Tibial artery (tissue), 4 donors: Measurements from ENCODE around the gene FAM153A.
"Not testable (repeated sequence)": the region's sequence is repeated elsewhere in the genome, so short reads cannot be mapped to it uniquely, and the experiment has no call there.

ENCODE experiments used
- DNase-seq, 2 donors: peaks; one replicate each; pipeline ENCODE4 v3.0.0-alpha.2; 2019
- H3K27ac ChIP-seq, 2 donors: fragments of 200-600 bp; sonication (generic) in 1 of 2; 1 replicate in 1 of 2; 2 replicates in 1 of 2; pipeline ENCODE4 v1.5.1; 2018 to 2019; ENCODE audit warnings: mild to moderate bottlenecking in 1 of 2
- H3K27me3 ChIP-seq, 2 donors: fragments of 200-600 bp; sonication (generic) in 1 of 2; one replicate each; pipeline versions ENCODE4 v1.5.1 to v1.6.0; 2016 to 2019
- H3K36me3 ChIP-seq, 3 donors: fragments of 200-600 bp; sonication (generic) in 2 of 3; one replicate each; pipeline ENCODE4 v1.5.1; 2016 to 2019; ENCODE audit warnings: mild to moderate bottlenecking in 2 of 3
- H3K4me1 ChIP-seq, 4 donors: fragments of 200-600 bp; sonication (generic) in 2 of 4; 1 replicate in 3 of 4; 2 replicates in 1 of 4; pipeline ENCODE4 v1.5.1; 2016 to 2019
- H3K4me3 ChIP-seq, 2 donors: fragments of 200-600 bp; sonication (generic) in 1 of 2; 1 replicate in 1 of 2; 2 replicates in 1 of 2; pipeline ENCODE4 v1.5.1; 2018 to 2019; ENCODE audit warnings: mild to moderate bottlenecking in 2 of 2
- H3K9me3 ChIP-seq, 3 donors: fragments of 200-600 bp; sonication (generic) in 1 of 3; one replicate each; pipeline ENCODE4 v1.5.1; 2016 to 2019
- intact Hi-C: fragments of 100-400 bp; cut with DNase I; formaldehyde crosslinking; loops from one replicate; pipeline ENCODE4 v1.15.0; 2023; ENCODE audit warnings: low total_unique reads

Gene FAM153A

GRCh38 chr5:177782792-177783633, at the start of gene FAM153A:
FAM153A (minus strand) TSS chr5:177782899.
- H3K36me3 ChIP-seq, DNase-seq, H3K4me1 ChIP-seq, intact Hi-C loops, H3K27ac ChIP-seq, H3K4me3 ChIP-seq, H3K27me3 ChIP-seq, H3K9me3 ChIP-seq: not testable (repeated sequence)

GRCh38 chr5:177832287-177832686, 49.6 kb upstream of the FAM153A start:
- H3K4me1 ChIP-seq, H3K4me3 ChIP-seq, H3K27ac ChIP-seq, DNase-seq, H3K9me3 ChIP-seq, H3K27me3 ChIP-seq, H3K36me3 ChIP-seq, intact Hi-C loops: not testable (repeated sequence)

- DNase-seq, H3K4me1 ChIP-seq, H3K27me3 ChIP-seq, H3K9me3 ChIP-seq, H3K4me3 ChIP-seq, H3K36me3 ChIP-seq, H3K27ac ChIP-seq, intact Hi-C loops: not testable (repeated sequence)
These were observed 43.4 kb upstream of the FAM153A start for GRCh38 chr5:177826073-177826472.

- H3K27me3 ChIP-seq, H3K27ac ChIP-seq, intact Hi-C loops, DNase-seq, H3K9me3 ChIP-seq, H3K4me1 ChIP-seq, H3K36me3 ChIP-seq, H3K4me3 ChIP-seq: not testable (repeated sequence)
These were observed 42.1 kb upstream of the FAM153A start for GRCh38 chr5:177824776-177825175.

GRCh38 chr5:177822489-177822888, 39.8 kb upstream of the FAM153A start:
- intact Hi-C loops, DNase-seq, H3K4me1 ChIP-seq, H3K36me3 ChIP-seq, H3K27ac ChIP-seq, H3K9me3 ChIP-seq, H3K4me3 ChIP-seq, H3K27me3 ChIP-seq: not testable (repeated sequence)

- H3K27ac ChIP-seq, intact Hi-C loops, DNase-seq, H3K27me3 ChIP-seq, H3K4me3 ChIP-seq, H3K4me1 ChIP-seq, H3K36me3 ChIP-seq, H3K9me3 ChIP-seq: not testable (repeated sequence)
These were observed 37.0 kb upstream of the FAM153A start for GRCh38 chr5:177819664-177820063.

GRCh38 chr5:177812814-177813425, 30.2 kb upstream of the FAM153A start:
- DNase-seq, H3K9me3 ChIP-seq, intact Hi-C loops, H3K4me3 ChIP-seq, H3K27ac ChIP-seq, H3K4me1 ChIP-seq, H3K36me3 ChIP-seq, H3K27me3 ChIP-seq: not testable (repeated sequence)

GRCh38 chr5:177812160-177812743, 29.6 kb upstream of the FAM153A start:
- DNase-seq, intact Hi-C loops, H3K27me3 ChIP-seq, H3K4me3 ChIP-seq, H3K9me3 ChIP-seq, H3K27ac ChIP-seq, H3K36me3 ChIP-seq, H3K4me1 ChIP-seq: not testable (repeated sequence)

- H3K9me3 ChIP-seq, H3K27ac ChIP-seq, H3K4me3 ChIP-seq, DNase-seq, H3K27me3 ChIP-seq, intact Hi-C loops, H3K4me1 ChIP-seq, H3K36me3 ChIP-seq: not testable (repeated sequence)
These were observed 26.7 kb upstream of the FAM153A start for GRCh38 chr5:177809209-177809913.

- intact Hi-C loops, H3K27ac ChIP-seq, DNase-seq: not testable (repeated sequence)
These were observed 25.7 kb upstream of the FAM153A start for GRCh38 chr5:177808420-177808819.

GRCh38 chr5:177807265-177807664, 24.6 kb upstream of the FAM153A start:
- H3K27ac ChIP-seq, DNase-seq, H3K4me3 ChIP-seq, H3K27me3 ChIP-seq, H3K9me3 ChIP-seq, H3K36me3 ChIP-seq, intact Hi-C loops, H3K4me1 ChIP-seq: not testable (repeated sequence)

More at GRCh38 chr5:177808420-177808819, 25.7 kb upstream of the FAM153A start:
- not testable (repeated sequence) for H3K9me3 ChIP-seq, H3K4me3 ChIP-seq, H3K27me3 ChIP-seq, H3K36me3 ChIP-seq, H3K4me1 ChIP-seq

- intact Hi-C loops, DNase-seq, H3K27ac ChIP-seq, H3K36me3 ChIP-seq, H3K4me3 ChIP-seq, H3K4me1 ChIP-seq, H3K9me3 ChIP-seq, H3K27me3 ChIP-seq: not testable (repeated sequence)
These were observed 18.7 kb upstream of the FAM153A start for GRCh38 chr5:177801427-177801826.

GRCh38 chr5:177798237-177798840, 15.6 kb upstream of the FAM153A start:
- H3K4me1 ChIP-seq, H3K36me3 ChIP-seq, H3K27ac ChIP-seq, H3K4me3 ChIP-seq, H3K27me3 ChIP-seq, H3K9me3 ChIP-seq, intact Hi-C loops, DNase-seq: not testable (repeated sequence)
